Stimulated activated CD8-positive, alpha-beta memory T cell treated with anti-CD3 and anti-CD28 coated beads, Interleukin-12 subunit alpha, Interleukin-12 subunit beta, amount 100 ng/mL, for 24 hours (primary cell): Measurements from ENCODE around the gene CXCL8.
"Not testable (repeated sequence)": the region's sequence is repeated elsewhere in the genome, so short reads cannot be mapped to it uniquely, and the experiment has no call there.

Source experiments
- DNase-seq: peaks from one replicate; pipeline ENCODE4 v3.0.0-alpha.2; 2020; ENCODE audit errors: extremely low read depth

Gene CXCL8

GRCh38 chr4:73740353-73740778 lies at the start of gene CXCL8:
Gene CXCL8 (plus strand): TSS chr4:73740569. CDS start chr4:73740659, 90 bp downstream.
- no peak for DNase-seq

- not testable (repeated sequence) for DNase-seq
Measured at GRCh38 chr4:73691201-73691600, 49.2 kb upstream of the CXCL8 start.

GRCh38 chr4:73691759-73692158 lies 48.6 kb upstream of the CXCL8 start:
- DNase-seq = no peak

GRCh38 chr4:73692254-73692653 lies 48.1 kb upstream of the CXCL8 start:
- DNase-seq = no peak

GRCh38 chr4:73692701-73693100 lies 47.7 kb upstream of the CXCL8 start:
- DNase-seq = no peak

- DNase-seq = no peak
Measured at GRCh38 chr4:73693811-73694210, 46.6 kb upstream of the CXCL8 start.

GRCh38 chr4:73698217-73698616 lies 42.2 kb upstream of the CXCL8 start:
- DNase-seq = no peak

GRCh38 chr4:73701116-73701515 lies 39.3 kb upstream of the CXCL8 start:
- DNase-seq = no peak

- no peak for DNase-seq
Measured at GRCh38 chr4:73702796-73703287, 37.5 kb upstream of the CXCL8 start.

- DNase-seq = no peak
Measured at GRCh38 chr4:73703320-73703719, 37.0 kb upstream of the CXCL8 start.

- no peak for DNase-seq
Measured at GRCh38 chr4:73704314-73705055, 35.9 kb upstream of the CXCL8 start.

- DNase-seq = no peak
Measured at GRCh38 chr4:73705056-73705432, 35.3 kb upstream of the CXCL8 start.

- no peak for DNase-seq
Measured at GRCh38 chr4:73705721-73706120, 34.6 kb upstream of the CXCL8 start.

- DNase-seq = no peak
Measured at GRCh38 chr4:73706811-73707210, 33.6 kb upstream of the CXCL8 start.

- DNase-seq = no peak
Measured at GRCh38 chr4:73707269-73707875, 33.0 kb upstream of the CXCL8 start.

GRCh38 chr4:73707918-73708577 lies 32.3 kb upstream of the CXCL8 start:
- DNase-seq = no peak

- no peak for DNase-seq
Measured at GRCh38 chr4:73709451-73710033, 30.8 kb upstream of the CXCL8 start.

- no peak for DNase-seq
Measured at GRCh38 chr4:73710094-73710493, 30.3 kb upstream of the CXCL8 start.

- no peak for DNase-seq
Measured at GRCh38 chr4:73711989-73712388, 28.4 kb upstream of the CXCL8 start.

GRCh38 chr4:73713650-73714049 lies 26.7 kb upstream of the CXCL8 start:
- DNase-seq = no peak

GRCh38 chr4:73714647-73715046 lies 25.7 kb upstream of the CXCL8 start:
- no peak for DNase-seq

- no peak for DNase-seq
Measured at GRCh38 chr4:73715659-73716058, 24.7 kb upstream of the CXCL8 start.
